ENCODE measurements around the gene PIAS1. TPM values are rescaled to one million over a fixed set of nuclear protein-coding genes. Genes with fewer than 3 reads are reported as not detected.
"Not testable (repeated sequence)": the region's sequence is repeated elsewhere in the genome, so short reads cannot be mapped to it uniquely, and the experiment has no call there.

Gene PIAS1
- total RNA-seq, result 10 to 100 TPM; 43.3 to 48.1 TPM

- Mint-ChIP-seq H3K27ac (peak within 1 kb of the TSS; percentile 92), H3K4me1 (ENCODE audit: low read depth) (peaks cover 56% of the 10 kb centered on the region), H3K36me3 (ENCODE audit: insufficient read depth in 2 of 2) (peaks cover 1 to 4% of the 10 kb centered on the region in 2 donors), H3K9me3 (no peaks in the 10 kb centered on the region), H3K4me3 (peak within 1 kb of the TSS; percentile 91 to 92), H3K27me3 (ENCODE audit: low read depth) (peaks cover 24% of the 10 kb centered on the region)
- DNase-seq (peak; percentile 95 to 96), ATAC-seq (replicated peaks in 1 of 2) (peak; percentile 92 to 94)
Measured at GRCh38 chr15:68053701-68054627, at the start of gene PIAS1. Gene PIAS1 (plus strand): TSS chr15:68054315. CDS start chr15:68054327, 12 bp downstream.

- H3K36me3 Mint-ChIP-seq (ENCODE audit: insufficient read depth in 2 of 2); DNase-seq; H3K27ac Mint-ChIP-seq; ATAC-seq (replicated peaks in 1 of 2); H3K27me3 Mint-ChIP-seq (ENCODE audit: low read depth); H3K9me3 Mint-ChIP-seq; H3K4me3 Mint-ChIP-seq; H3K4me1 Mint-ChIP-seq (ENCODE audit: low read depth): not testable (repeated sequence)
Measured at GRCh38 chr15:68007642-68008041, 46.5 kb upstream of the PIAS1 start.

- DNase-seq, result no peak
- no peak overlapping the region for H3K4me3 Mint-ChIP-seq
- H3K9me3 Mint-ChIP-seq, result peaks cover 2 to 9% of the 10 kb centered on the region in 2 donors
- H3K27me3 Mint-ChIP-seq (ENCODE audit: low read depth), result no peaks in the 10 kb centered on the region
- no peak overlapping the region for H3K27ac Mint-ChIP-seq
- H3K36me3 Mint-ChIP-seq (ENCODE audit: insufficient read depth in 2 of 2), result peaks cover 2 to 7% of the 10 kb centered on the region in 2 donors
- ATAC-seq (replicated peaks in 1 of 2), result no peak
- H3K4me1 Mint-ChIP-seq (ENCODE audit: low read depth), result no peaks in the 10 kb centered on the region
Measured at GRCh38 chr15:68010361-68011153, 43.6 kb upstream of the PIAS1 start.

GRCh38 chr15:68012911-68013310 lies 41.2 kb upstream of the PIAS1 start:
- ATAC-seq (replicated peaks in 1 of 2) (no peak), DNase-seq (no peak)
- H3K4me1 Mint-ChIP-seq (ENCODE audit: low read depth), result no peaks in the 10 kb centered on the region
- H3K9me3 Mint-ChIP-seq, result peaks cover 2 to 4% of the 10 kb centered on the region in 2 donors
- no peaks in the 10 kb centered on the region for H3K27me3 Mint-ChIP-seq (ENCODE audit: low read depth)
- H3K4me3 Mint-ChIP-seq, result no peak overlapping the region
- H3K27ac Mint-ChIP-seq, result no peak overlapping the region
- H3K36me3 Mint-ChIP-seq (ENCODE audit: insufficient read depth in 2 of 2), result peaks cover 2% of the 10 kb centered on the region in 2 donors

GRCh38 chr15:68014219-68014618 lies 39.9 kb upstream of the PIAS1 start:
- Mint-ChIP-seq H3K4me1 (ENCODE audit: low read depth) (no peaks in the 10 kb centered on the region), H3K9me3 (peaks cover 0 to 1% of the 10 kb centered on the region in 2 donors), H3K4me3 (no peak overlapping the region), H3K27ac (no peak overlapping the region), H3K27me3 (ENCODE audit: low read depth) (no peaks in the 10 kb centered on the region), H3K36me3 (ENCODE audit: insufficient read depth in 2 of 2) (no peaks in the 10 kb centered on the region)
- DNase-seq (no peak), ATAC-seq (replicated peaks in 1 of 2) (no peak)

- Mint-ChIP-seq H3K27me3 (ENCODE audit: low read depth) (no peaks in the 10 kb centered on the region), H3K36me3 (ENCODE audit: insufficient read depth in 2 of 2) (no peaks in the 10 kb centered on the region), H3K27ac (no peak overlapping the region), H3K9me3 (peaks cover 0 to 1% of the 10 kb centered on the region in 2 donors), H3K4me1 (ENCODE audit: low read depth) (no peaks in the 10 kb centered on the region), H3K4me3 (no peak overlapping the region)
- ATAC-seq (replicated peaks in 1 of 2) (no peak), DNase-seq (no peak)
Measured at GRCh38 chr15:68015244-68015643, 38.9 kb upstream of the PIAS1 start.

- H3K4me1 Mint-ChIP-seq (ENCODE audit: low read depth), result no peaks in the 10 kb centered on the region
- ATAC-seq (replicated peaks in 1 of 2) (no peak), DNase-seq (no peak)
- H3K9me3 Mint-ChIP-seq, result peaks cover 0 to 1% of the 10 kb centered on the region in 2 donors
- H3K27me3 Mint-ChIP-seq (ENCODE audit: low read depth), result no peaks in the 10 kb centered on the region
- no peak overlapping the region for H3K4me3 Mint-ChIP-seq
- no peaks in the 10 kb centered on the region for H3K36me3 Mint-ChIP-seq (ENCODE audit: insufficient read depth in 2 of 2)
- H3K27ac Mint-ChIP-seq, result no peak overlapping the region
Measured at GRCh38 chr15:68017201-68017600, 36.9 kb upstream of the PIAS1 start.

GRCh38 chr15:68018797-68019444 lies 35.2 kb upstream of the PIAS1 start:
- DNase-seq, result no peak
- Mint-ChIP-seq H3K36me3 (ENCODE audit: insufficient read depth in 2 of 2) (no peaks in the 10 kb centered on the region), H3K4me1 (ENCODE audit: low read depth) (no peaks in the 10 kb centered on the region), H3K27ac (no peak overlapping the region), H3K9me3 (peaks cover 0 to 1% of the 10 kb centered on the region in 2 donors), H3K4me3 (no peak overlapping the region), H3K27me3 (ENCODE audit: low read depth) (no peaks in the 10 kb centered on the region)
- ATAC-seq (replicated peaks in 1 of 2), result no peak

- Mint-ChIP-seq H3K4me3 (no peak overlapping the region), H3K4me1 (ENCODE audit: low read depth) (no peaks in the 10 kb centered on the region)
Measured at GRCh38 chr15:68019814-68020525, 34.1 kb upstream of the PIAS1 start.

GRCh38 chr15:68020685-68021084 lies 33.4 kb upstream of the PIAS1 start:
- Mint-ChIP-seq H3K4me3 (no peak overlapping the region), H3K27me3 (ENCODE audit: low read depth) (no peaks in the 10 kb centered on the region), H3K27ac (no peak overlapping the region), H3K9me3 (peaks cover 0 to 1% of the 10 kb centered on the region in 2 donors), H3K36me3 (ENCODE audit: insufficient read depth in 2 of 2) (no peaks in the 10 kb centered on the region), H3K4me1 (ENCODE audit: low read depth) (no peaks in the 10 kb centered on the region)
- DNase-seq (no peak), ATAC-seq (replicated peaks in 1 of 2) (no peak)

More at GRCh38 chr15:68019814-68020525, 34.1 kb upstream of the PIAS1 start:
- no peaks in the 10 kb centered on the region for H3K36me3 Mint-ChIP-seq (ENCODE audit: insufficient read depth in 2 of 2)
- no peaks in the 10 kb centered on the region for H3K27me3 Mint-ChIP-seq (ENCODE audit: low read depth)
- H3K27ac Mint-ChIP-seq, result no peak overlapping the region
- peaks cover 0 to 1% of the 10 kb centered on the region in 2 donors for H3K9me3 Mint-ChIP-seq
- DNase-seq (no peak), ATAC-seq (replicated peaks in 1 of 2) (no peak)

- ATAC-seq (replicated peaks in 1 of 2), result no peak
Measured at GRCh38 chr15:68022061-68022460, 32.1 kb upstream of the PIAS1 start.

GRCh38 chr15:68023307-68024101 lies 30.6 kb upstream of the PIAS1 start:
- ATAC-seq (replicated peaks in 1 of 2) (no peak), DNase-seq (no peak)
- Mint-ChIP-seq H3K4me3 (no peak overlapping the region), H3K4me1 (ENCODE audit: low read depth) (peaks cover 6% of the 10 kb centered on the region), H3K9me3 (no peaks in the 10 kb centered on the region), H3K27me3 (ENCODE audit: low read depth) (peaks cover 5% of the 10 kb centered on the region), H3K36me3 (ENCODE audit: insufficient read depth in 2 of 2) (no peaks in the 10 kb centered on the region), H3K27ac (no peak overlapping the region)

More at GRCh38 chr15:68022061-68022460, 32.1 kb upstream of the PIAS1 start:
- Mint-ChIP-seq H3K27me3 (ENCODE audit: low read depth) (peaks cover 1% of the 10 kb centered on the region), H3K4me1 (ENCODE audit: low read depth) (peaks cover 6% of the 10 kb centered on the region), H3K9me3 (no peaks in the 10 kb centered on the region), H3K4me3 (no peak overlapping the region), H3K36me3 (ENCODE audit: insufficient read depth in 2 of 2) (no peaks in the 10 kb centered on the region), H3K27ac (no peak overlapping the region)
- no peak for DNase-seq

Measured in activated T-cell treated with anti-CD3 and anti-CD28 coated beads, Interleukin-2, amount 50 U/mL, for 72 hours (primary cell).